Keratinocyte (primary cell): ENCODE data around the gene IQSEC2. TPM values are rescaled to one million over a fixed set of nuclear protein-coding genes. Genes with fewer than 3 reads are reported as not detected.

Experiments
- DNase-seq: peaks from one replicate; pipeline ENCODE4 v3.0.0-alpha.2; 2011; ENCODE audit warnings: low read depth, missing footprints, low spot score
- FAIRE-seq: peaks from 2 replicates; lab custom pipeline; 2011; peaks lifted over from hg19 to GRCh38; lab: Jason Lieb, UNC
- H2AFZ ChIP-seq: 2 replicates; pipeline ENCODE4 v1.6.0; 2012; ENCODE audit warnings: low read length, control low read depth, inconsistent platforms; ENCODE audit not compliant: control insufficient read depth
- H3K27ac ChIP-seq: 2 replicates; pipeline ENCODE4 v1.5.1; 2011; ENCODE audit warnings: low read length; ENCODE audit not compliant: control insufficient read depth, insufficient read depth
- H3K27me3 ChIP-seq: 3 replicates; pipeline ENCODE4 v1.6.0; 2011; ENCODE audit warnings: low read length; ENCODE audit not compliant: control insufficient read depth, insufficient read depth; ENCODE audit errors: extremely low read depth
- H3K36me3 ChIP-seq, 2 experiments: 2 replicates in 1 of 2; 3 replicates in 1 of 2; pipeline ENCODE4 v1.5.1; 2011; ENCODE audit warnings: low read length in 2 of 2, mild to moderate bottlenecking in 1 of 2; ENCODE audit not compliant: control insufficient read depth in 2 of 2, insufficient read depth in 2 of 2; ENCODE audit errors: extremely low read depth in 1 of 2
- H3K4me1 ChIP-seq: 3 replicates; pipeline ENCODE4 v1.5.1; 2011; ENCODE audit warnings: low read length; ENCODE audit not compliant: control insufficient read depth, insufficient read depth; ENCODE audit errors: extremely low read depth
- H3K4me2 ChIP-seq: 3 replicates; pipeline ENCODE4 v1.6.0; 2011; ENCODE audit warnings: low read depth, low read length; ENCODE audit not compliant: control insufficient read depth, insufficient read depth; ENCODE audit errors: extremely low read depth
- H3K4me3 ChIP-seq, 3 experiments: fragments of 200-600 bp in 1 of 3; sonication (generic) in 1 of 3; 2 replicates in 2 of 3; 3 replicates in 1 of 3; pipeline ENCODE4 v1.5.1; 2011 to 2016; ENCODE audit warnings: low read length in 3 of 3, mild to moderate bottlenecking in 3 of 3, control low read depth in 2 of 3, inconsistent platforms in 1 of 3, low read depth in 1 of 3, mixed read lengths in 1 of 3, mixed run types in 1 of 3, moderate library complexity in 1 of 3; ENCODE audit not compliant: control insufficient read depth in 2 of 3, insufficient read depth in 2 of 3; ENCODE audit errors: extremely low read depth in 1 of 3
- H3K79me2 ChIP-seq: 2 replicates; pipeline ENCODE4 v1.6.0; 2012; ENCODE audit warnings: low read length; ENCODE audit not compliant: control insufficient read depth, insufficient read depth
- H3K9ac ChIP-seq: 3 replicates; pipeline ENCODE4 v1.6.0; 2011; ENCODE audit warnings: low read length; ENCODE audit not compliant: control insufficient read depth, insufficient read depth; ENCODE audit errors: extremely low read depth
- H3K9me1 ChIP-seq: 3 replicates; pipeline ENCODE4 v1.6.0; 2011; ENCODE audit warnings: low read length; ENCODE audit not compliant: control insufficient read depth, insufficient read depth; ENCODE audit errors: extremely low read depth
- H3K9me3 ChIP-seq: 2 replicates; pipeline ENCODE4 v1.5.1; 2012; ENCODE audit warnings: low read depth, low read length; ENCODE audit not compliant: control insufficient read depth
- H4K20me1 ChIP-seq: 3 replicates; pipeline ENCODE4 v1.6.0; 2011; ENCODE audit warnings: low read length; ENCODE audit not compliant: control insufficient read depth, insufficient read depth; ENCODE audit errors: extremely low read depth
- EZH2 ChIP-seq: IDR thresholded peaks from one replicate; pipeline ENCODE4 v1.6.1; 2012; ENCODE audit warnings: inconsistent platforms, mild to moderate bottlenecking, low read length, moderate library complexity
- dilution Hi-C: fragments of 300-500 bp; cut with MboI; formaldehyde crosslinking; loops from one replicate; pipeline ENCODE4 v1.7.0; 2020; ENCODE audit warnings: low sequenced_read_pairs; ENCODE audit not compliant: extremely low pct_ligation_motif_present
- polyA plus RNA-seq, 5 experiments: library from polyadenylated mRNA; depleted of rRNA in 3 of 5; stranded (reverse) in 3 of 5; stranded (forward) in 1 of 5; unstranded in 1 of 5; fragments of >200 nt; gene quantifications; 1 replicate in 1 of 5; 2 replicates in 3 of 5; 3 replicates in 1 of 5; pipeline versions ENCODE4 v1.2.1 to v1.2.3, GENCODE V29; 2011 to 2012; ENCODE audit warnings: missing spikeins in 2 of 5, low read depth in 1 of 5, low replicate concordance in 1 of 5
- TF ChIP-seq, protein P1 (sequence below), 3 experiments: IDR thresholded peaks in 1 of 3; conservative IDR thresholded peaks in 1 of 3; optimal IDR thresholded peaks in 1 of 3; 2 replicates in 2 of 3; 3 replicates in 1 of 3; pipeline versions ENCODE3 to v1.5.1; 2011; ENCODE audit warnings: low read length in 3 of 3, mild to moderate bottlenecking in 3 of 3, moderate library complexity in 2 of 3, control low read depth in 1 of 3, inconsistent platforms in 1 of 3; ENCODE audit not compliant: insufficient read depth in 2 of 3; ENCODE audit errors: extremely low read depth in 1 of 3

IQSEC2 gene
- polyA plus RNA-seq, 1 donor (not counting 4 experiments of a cell fraction or from before 2014, with no cell fraction given) = 4.7 TPM

DNA sequence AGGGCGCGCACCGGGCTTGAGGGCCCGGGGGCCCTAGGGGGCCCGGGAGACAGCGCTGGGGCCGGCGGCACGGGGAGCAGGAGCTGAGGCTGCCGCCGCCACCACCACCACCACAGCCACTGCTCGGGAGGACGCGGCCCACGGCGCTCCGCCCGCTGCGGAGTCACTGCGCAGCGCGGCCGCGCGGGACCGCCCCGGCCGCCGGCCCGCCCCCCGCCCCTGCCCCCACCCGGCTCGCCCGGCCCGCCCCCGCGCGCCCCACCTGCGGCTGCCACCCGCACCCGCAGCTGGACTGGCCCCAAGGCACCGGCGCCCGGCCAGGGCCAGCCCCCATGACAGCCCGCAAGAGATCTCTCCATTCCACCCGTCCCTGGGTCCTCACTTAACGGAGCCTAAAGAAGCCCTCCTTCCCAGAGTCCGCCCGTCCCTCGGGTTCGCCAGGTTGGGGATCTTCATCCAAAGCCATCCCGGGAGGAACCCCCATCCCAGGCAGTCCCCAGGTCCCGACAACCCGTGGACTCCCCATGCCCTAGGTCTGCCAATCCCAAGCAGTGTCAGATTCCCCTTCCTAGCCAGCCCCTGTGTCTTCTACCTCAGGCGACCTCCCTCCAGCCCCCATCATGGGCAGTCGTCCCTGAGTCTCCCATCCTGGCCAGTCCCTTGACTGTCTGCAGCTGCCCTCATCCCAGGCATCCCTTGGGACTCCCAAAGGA lies 40.0 kb upstream of the IQSEC2 start:
- Histone ChIP-seq H3K4me2 (peak overlapping the region; percentile 60), H3K9me1 (no peaks in the 10 kb centered on the region), H3K27ac (no peak overlapping the region), H2AFZ (no peak overlapping the region), H3K9me3 (no peaks in the 10 kb centered on the region), H3K4me1 (no peaks in the 10 kb centered on the region), H4K20me1 (no peaks in the 10 kb centered on the region), H3K27me3 (peaks cover 63% of the 10 kb centered on the region), H3K4me3 (peak overlapping the region; percentile 39 to 44 (median 43)), H3K79me2 (no peaks in the 10 kb centered on the region), H3K36me3 (no peaks in the 10 kb centered on the region), H3K9ac (no peak overlapping the region)
- no peak for DNase-seq
- dilution Hi-C loops = no loop called here
- TF ChIP-seq, protein P1, sequence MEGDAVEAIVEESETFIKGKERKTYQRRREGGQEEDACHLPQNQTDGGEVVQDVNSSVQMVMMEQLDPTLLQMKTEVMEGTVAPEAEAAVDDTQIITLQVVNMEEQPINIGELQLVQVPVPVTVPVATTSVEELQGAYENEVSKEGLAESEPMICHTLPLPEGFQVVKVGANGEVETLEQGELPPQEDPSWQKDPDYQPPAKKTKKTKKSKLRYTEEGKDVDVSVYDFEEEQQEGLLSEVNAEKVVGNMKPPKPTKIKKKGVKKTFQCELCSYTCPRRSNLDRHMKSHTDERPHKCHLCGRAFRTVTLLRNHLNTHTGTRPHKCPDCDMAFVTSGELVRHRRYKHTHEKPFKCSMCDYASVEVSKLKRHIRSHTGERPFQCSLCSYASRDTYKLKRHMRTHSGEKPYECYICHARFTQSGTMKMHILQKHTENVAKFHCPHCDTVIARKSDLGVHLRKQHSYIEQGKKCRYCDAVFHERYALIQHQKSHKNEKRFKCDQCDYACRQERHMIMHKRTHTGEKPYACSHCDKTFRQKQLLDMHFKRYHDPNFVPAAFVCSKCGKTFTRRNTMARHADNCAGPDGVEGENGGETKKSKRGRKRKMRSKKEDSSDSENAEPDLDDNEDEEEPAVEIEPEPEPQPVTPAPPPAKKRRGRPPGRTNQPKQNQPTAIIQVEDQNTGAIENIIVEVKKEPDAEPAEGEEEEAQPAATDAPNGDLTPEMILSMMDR (optimal IDR thresholded peaks at IDR 0.05 in 1 of 3, IDR thresholded peaks at IDR 0.05 in 1 of 3, conservative IDR thresholded peaks at IDR 0.05 in 1 of 3; ENCODE audit: extremely low read depth in 1 of 3, insufficient read depth in 2 of 3, low read length in 3 of 3) = no peak
- peak; percentile 87 for TF ChIP-seq EZH2
- FAIRE-seq = no peak

DNA sequence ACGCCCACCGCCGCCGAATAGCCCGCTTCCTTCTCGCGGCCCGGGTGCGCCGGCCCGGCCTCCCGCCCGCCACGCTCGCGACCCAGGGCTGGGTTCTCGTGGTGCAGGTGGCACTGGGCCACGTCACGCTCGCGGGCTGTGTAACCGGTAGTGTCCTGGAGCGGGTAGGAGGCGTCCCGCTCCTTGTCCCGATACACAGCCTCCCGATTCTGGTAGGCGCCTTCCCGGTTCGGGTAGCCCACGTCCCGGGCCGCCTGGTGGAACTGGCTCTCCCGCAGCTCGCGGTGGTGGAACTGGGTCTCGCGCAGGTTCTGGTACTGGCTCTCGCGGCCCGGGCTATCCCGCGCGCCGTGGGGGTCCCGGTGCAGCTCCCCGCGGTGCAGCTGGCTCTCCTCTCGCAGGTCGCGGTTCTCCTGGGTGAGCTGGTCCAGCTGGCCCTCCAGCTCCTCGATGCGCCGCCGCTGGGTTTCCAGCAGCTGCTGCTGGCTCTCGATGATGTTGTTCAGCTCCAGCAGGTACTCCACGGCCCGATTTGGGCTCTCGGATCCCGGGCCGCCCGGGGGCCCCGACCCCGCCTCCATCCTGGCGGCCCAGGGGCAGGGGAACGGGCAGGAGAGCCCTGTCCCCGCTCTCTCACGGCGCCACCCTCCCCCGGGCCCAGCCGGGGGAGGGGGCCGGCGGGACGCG lies 39.3 kb upstream of the IQSEC2 start:
- TF ChIP-seq, protein P1 (optimal IDR thresholded peaks at IDR 0.05 in 1 of 3, IDR thresholded peaks at IDR 0.05 in 1 of 3, conservative IDR thresholded peaks at IDR 0.05 in 1 of 3; ENCODE audit: extremely low read depth in 1 of 3, insufficient read depth in 2 of 3, low read length in 3 of 3) = no peak
- TF ChIP-seq EZH2 = peak; percentile 97
- no peaks in the 10 kb centered on the region for H3K4me1 ChIP-seq
- no peaks in the 10 kb centered on the region for H3K36me3 ChIP-seq
- H3K9ac ChIP-seq = no peak overlapping the region
- dilution Hi-C loops = no loop called here
- H3K27ac ChIP-seq = no peak overlapping the region
- no peaks in the 10 kb centered on the region for H3K9me3 ChIP-seq
- peak overlapping the region; percentile 39 to 44 (median 43) for H3K4me3 ChIP-seq
- H3K79me2 ChIP-seq = no peaks in the 10 kb centered on the region
- peaks cover 62% of the 10 kb centered on the region for H3K27me3 ChIP-seq
- no peaks in the 10 kb centered on the region for H4K20me1 ChIP-seq
- H3K9me1 ChIP-seq = no peaks in the 10 kb centered on the region
- FAIRE-seq (no peak), DNase-seq (no peak)
- H2AFZ ChIP-seq = no peak overlapping the region
- peak overlapping the region; percentile 60 for H3K4me2 ChIP-seq
